Smooth muscle cell (in vitro differentiated cells): Measurements from ENCODE around the gene HAS3. TPM values are rescaled to one million over a fixed set of nuclear protein-coding genes. Genes with fewer than 3 reads are reported as not detected.
"Not testable (repeated sequence)": the region's sequence is repeated elsewhere in the genome, so short reads cannot be mapped to it uniquely, and the experiment has no call there.

Experiments used
- DNase-seq: peaks from one replicate; lab custom pipeline; 2025; ENCODE audit not compliant: unreplicated experiment; lab: John Stamatoyannopoulos, UW
- H2AFZ ChIP-seq: fragments of 200-600 bp; sonication (generic); 2 replicates; pipeline ENCODE4 v1.6.0; 2016; ENCODE audit warnings: antibody characterized with exemption, low read depth, mild to moderate bottlenecking
- H3F3A ChIP-seq: fragments of 200-600 bp; sonication (generic); 2 replicates; pipeline ENCODE4 v1.6.0; 2017; ENCODE audit warnings: antibody characterized with exemption, low read depth
- H3K27ac ChIP-seq: fragments of 200-600 bp; sonication (generic); 2 replicates; pipeline ENCODE4 v1.5.1; 2016; ENCODE audit warnings: low read depth, mild to moderate bottlenecking
- H3K27me3 ChIP-seq: fragments of 200-600 bp; sonication (generic); 2 replicates; pipeline ENCODE4 v1.6.1; 2016; ENCODE audit warnings: low read depth, mild to moderate bottlenecking
- H3K36me3 ChIP-seq: fragments of 200-600 bp; sonication (generic); 2 replicates; pipeline ENCODE4 v1.5.1; 2016; ENCODE audit warnings: low read depth
- H3K4me1 ChIP-seq: fragments of 200-600 bp; sonication (generic); 2 replicates; pipeline ENCODE4 v1.5.1; 2016; ENCODE audit warnings: low read depth
- H3K4me2 ChIP-seq: fragments of 200-600 bp; sonication (generic); 2 replicates; pipeline ENCODE4 v1.6.0; 2016; ENCODE audit warnings: mild to moderate bottlenecking
- H3K4me3 ChIP-seq: fragments of 200-600 bp; sonication (generic); 2 replicates; pipeline ENCODE4 v1.5.1; 2016; ENCODE audit warnings: mild to moderate bottlenecking
- H3K79me2 ChIP-seq: fragments of 200-600 bp; sonication (generic); 2 replicates; pipeline ENCODE4 v1.6.0; 2016; ENCODE audit warnings: low read depth, mild to moderate bottlenecking
- H3K9ac ChIP-seq: fragments of 200-600 bp; sonication (generic); 2 replicates; pipeline ENCODE4 v1.6.0; 2016; ENCODE audit warnings: low read depth
- H3K9me3 ChIP-seq: fragments of 200-600 bp; sonication (generic); replicated peaks from 2 replicates; pipeline ENCODE4 v1.5.1; 2016; ENCODE audit warnings: low read depth
- H4K20me1 ChIP-seq: fragments of 200-600 bp; sonication (generic); 2 replicates; pipeline ENCODE4 v1.6.0; 2016; ENCODE audit warnings: low read depth
- WGBS: methylation state at CpG from one replicate; pipeline ENCODE4 v1.1.7; 2016; ENCODE audit warnings: low lambda C conversion rate; 5-methylcytosine and 5-hydroxymethylcytosine counted together
- polyA plus RNA-seq: library from polyadenylated mRNA; unstranded; fragments of >200 nt; fragmentation: Nextera tagmentation; extraction: Ambion mirVana; gene quantifications from 2 replicates; pipeline ENCODE4 v1.2.1, GENCODE V29; 2016
- total RNA-seq: library from RNA; depleted of rRNA; stranded (reverse); fragments of >200 nt; gene quantifications from 2 replicates; pipeline ENCODE4 v1.2.3, GENCODE V29; 2014
- TF ChIP-seq, protein P1 (sequence below): fragments of 200-600 bp; sonication (generic); IDR thresholded peaks from 2 replicates; pipeline ENCODE4 v1.5.1; 2017; ENCODE audit warnings: borderline replicate concordance, mild to moderate bottlenecking, antibody characterized with exemption; ENCODE audit not compliant: insufficient read depth, poor library complexity, severe bottlenecking

The HAS3 gene
- total and polyA plus RNA-seq, 2 experiments from 2014 or later, result 0.39 to 2.7 TPM

DNA sequence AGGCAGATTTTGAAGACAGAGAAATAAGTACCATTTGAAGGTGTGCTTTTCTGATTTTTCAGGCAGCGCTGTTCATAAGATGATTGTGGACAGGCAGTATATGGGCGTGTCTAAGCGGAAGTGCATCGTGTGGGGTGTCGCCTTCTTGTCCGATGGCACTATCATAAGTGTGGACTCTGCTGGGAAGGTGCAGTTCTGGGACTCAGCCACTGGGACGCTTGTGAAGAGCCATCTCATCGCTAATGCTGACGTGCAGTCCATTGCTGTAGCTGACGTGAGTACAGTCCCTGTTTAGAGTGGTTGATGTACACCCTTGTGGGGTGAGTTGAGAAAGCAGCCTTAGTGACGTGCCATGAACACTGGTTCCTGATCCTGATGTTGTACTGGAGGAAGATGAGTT lies 37.7 kb downstream of the HAS3 start:
- Histone ChIP-seq H3K9me3 (no peaks in the 10 kb centered on the region), H3K4me2 (no peak overlapping the region), H2AFZ (no peak overlapping the region), H3K36me3 (peaks cover 9% of the 10 kb centered on the region), H4K20me1 (no peaks in the 10 kb centered on the region), H3K4me3 (no peak overlapping the region), H3K9ac (no peak overlapping the region), H3K27me3 (no peaks in the 10 kb centered on the region), H3K27ac (no peak overlapping the region), H3K79me2 (peaks cover 2% of the 10 kb centered on the region), H3F3A (no peaks in the 10 kb centered on the region), H3K4me1 (no peaks in the 10 kb centered on the region)
- TF ChIP-seq, protein P1, sequence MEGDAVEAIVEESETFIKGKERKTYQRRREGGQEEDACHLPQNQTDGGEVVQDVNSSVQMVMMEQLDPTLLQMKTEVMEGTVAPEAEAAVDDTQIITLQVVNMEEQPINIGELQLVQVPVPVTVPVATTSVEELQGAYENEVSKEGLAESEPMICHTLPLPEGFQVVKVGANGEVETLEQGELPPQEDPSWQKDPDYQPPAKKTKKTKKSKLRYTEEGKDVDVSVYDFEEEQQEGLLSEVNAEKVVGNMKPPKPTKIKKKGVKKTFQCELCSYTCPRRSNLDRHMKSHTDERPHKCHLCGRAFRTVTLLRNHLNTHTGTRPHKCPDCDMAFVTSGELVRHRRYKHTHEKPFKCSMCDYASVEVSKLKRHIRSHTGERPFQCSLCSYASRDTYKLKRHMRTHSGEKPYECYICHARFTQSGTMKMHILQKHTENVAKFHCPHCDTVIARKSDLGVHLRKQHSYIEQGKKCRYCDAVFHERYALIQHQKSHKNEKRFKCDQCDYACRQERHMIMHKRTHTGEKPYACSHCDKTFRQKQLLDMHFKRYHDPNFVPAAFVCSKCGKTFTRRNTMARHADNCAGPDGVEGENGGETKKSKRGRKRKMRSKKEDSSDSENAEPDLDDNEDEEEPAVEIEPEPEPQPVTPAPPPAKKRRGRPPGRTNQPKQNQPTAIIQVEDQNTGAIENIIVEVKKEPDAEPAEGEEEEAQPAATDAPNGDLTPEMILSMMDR, result no peak
- no peak for DNase-seq
- WGBS, result 95% methylated on average over 11 of the region's 11 CpGs

DNA sequence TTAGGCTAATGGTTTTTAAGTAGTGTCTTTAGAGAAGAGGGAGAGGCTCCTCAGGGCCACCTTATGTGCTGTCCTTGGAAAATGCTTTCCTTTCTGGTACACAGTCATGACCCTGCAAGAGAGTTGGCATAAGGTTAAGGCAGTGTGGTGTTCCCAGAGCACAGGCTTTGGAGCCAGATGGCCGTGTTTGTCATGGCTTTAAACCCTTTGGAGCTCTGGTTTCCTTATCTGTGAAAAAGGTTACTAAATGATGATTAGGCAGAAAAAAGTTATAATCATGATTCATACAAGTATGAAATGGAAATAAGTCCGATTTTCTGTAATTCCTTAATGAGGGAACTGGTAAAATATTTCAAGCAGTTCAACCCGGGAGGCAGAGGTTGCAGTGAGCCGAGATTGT lies 40.2 kb downstream of the HAS3 start:
- no peaks in the 10 kb centered on the region for H3K4me1 ChIP-seq
- H4K20me1 ChIP-seq, result peaks cover 4% of the 10 kb centered on the region
- no peaks in the 10 kb centered on the region for H3K27me3 ChIP-seq
- H3K4me3 ChIP-seq, result no peak overlapping the region
- WGBS, result 56% methylated on average over 4 of the region's 4 CpGs
- H3K27ac ChIP-seq, result peak overlapping the region; percentile 25
- no peaks in the 10 kb centered on the region for H3F3A ChIP-seq
- DNase-seq, result no peak
- H3K4me2 ChIP-seq, result no peak overlapping the region
- H3K9ac ChIP-seq, result no peak overlapping the region
- H2AFZ ChIP-seq, result no peak overlapping the region
- peaks cover 3% of the 10 kb centered on the region for H3K36me3 ChIP-seq
- TF ChIP-seq, protein P1, result no peak
- no peaks in the 10 kb centered on the region for H3K79me2 ChIP-seq
- no peaks in the 10 kb centered on the region for H3K9me3 ChIP-seq

DNA sequence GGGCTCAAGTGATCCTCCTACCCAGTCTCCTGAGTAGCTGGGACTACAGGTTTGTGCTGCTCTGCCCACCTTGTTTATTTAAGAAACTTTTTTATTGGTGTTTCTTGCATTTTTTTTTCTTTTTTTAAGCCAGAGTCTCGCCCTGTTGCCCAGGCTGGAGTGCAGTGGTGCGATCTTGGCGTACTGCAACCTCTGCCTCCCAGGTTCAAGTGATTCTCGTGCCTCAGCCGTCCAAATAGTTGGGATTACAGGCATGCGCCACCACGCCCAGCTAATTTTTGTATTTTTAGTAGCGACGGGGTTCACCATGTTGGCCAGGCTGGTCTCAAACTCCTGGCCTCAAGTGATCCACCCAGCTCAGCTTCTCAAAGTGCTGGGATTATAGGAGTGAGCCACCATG lies 44.2 kb downstream of the HAS3 start:
- peaks cover 13% of the 10 kb centered on the region for H3K36me3 ChIP-seq
- H3K9me3 ChIP-seq, H2AFZ ChIP-seq, H3K27me3 ChIP-seq, H3K4me2 ChIP-seq, DNase-seq, H3K79me2 ChIP-seq, H3F3A ChIP-seq, H3K4me3 ChIP-seq, H4K20me1 ChIP-seq, H3K9ac ChIP-seq, H3K4me1 ChIP-seq, H3K27ac ChIP-seq: not testable (repeated sequence)
- WGBS, result 91% methylated on average over 9 of the region's 9 CpGs

DNA sequence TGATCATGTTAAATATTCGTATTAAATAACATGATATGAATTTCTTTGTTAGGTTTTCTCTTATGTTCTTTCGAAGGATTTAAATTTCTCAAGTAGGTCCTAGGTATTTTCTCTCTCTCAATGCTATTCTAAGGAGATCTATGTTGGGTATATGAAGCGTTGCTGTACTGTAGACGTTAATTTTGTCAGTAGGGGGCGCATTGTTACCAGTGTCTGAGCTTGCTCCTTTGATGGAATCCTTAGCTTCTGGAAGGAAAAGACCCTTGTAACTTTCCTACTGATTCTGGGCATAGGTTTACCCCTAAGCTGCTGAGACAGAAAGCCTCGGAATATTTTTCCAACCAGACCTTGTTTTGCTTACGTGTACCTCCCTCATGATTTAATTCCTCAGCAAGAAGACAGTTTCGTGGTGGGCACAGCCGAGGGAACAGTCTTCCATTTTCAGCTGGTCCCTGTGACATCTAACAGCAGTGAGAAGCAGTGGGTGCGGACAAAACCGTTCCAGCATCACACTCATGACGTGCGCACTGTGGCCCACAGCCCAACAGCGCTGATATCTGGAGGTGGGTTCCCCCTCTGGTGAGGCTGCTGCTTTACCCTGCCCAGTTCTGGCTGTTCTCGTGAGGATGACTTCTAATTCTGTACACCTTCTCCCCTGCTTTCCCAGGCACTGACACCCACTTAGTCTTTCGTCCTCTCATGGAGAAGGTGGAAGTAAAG lies 44.9 kb downstream of the HAS3 start:
- peaks cover 20% of the 10 kb centered on the region for H3K36me3 ChIP-seq

More for the DNA sequence above, 44.9 kb downstream of the HAS3 start:
- no peak overlapping the region for H3K27ac ChIP-seq
- no peak overlapping the region for H2AFZ ChIP-seq
- H3F3A ChIP-seq, result no peaks in the 10 kb centered on the region
- DNase-seq, result no peak
- no peaks in the 10 kb centered on the region for H3K27me3 ChIP-seq
- 72% methylated on average over 16 of the region's 16 CpGs for WGBS
- no peaks in the 10 kb centered on the region for H3K79me2 ChIP-seq
- no peaks in the 10 kb centered on the region for H3K9me3 ChIP-seq
- TF ChIP-seq, protein P1, result peak; percentile 77
- H4K20me1 ChIP-seq, result peaks cover 4% of the 10 kb centered on the region
- H3K4me3 ChIP-seq, result no peak overlapping the region
- no peaks in the 10 kb centered on the region for H3K4me1 ChIP-seq
- no peak overlapping the region for H3K9ac ChIP-seq
- no peak overlapping the region for H3K4me2 ChIP-seq
